GM23338 (cell line): ENCODE results near the gene PIK3AP1. TPM values are rescaled to one million over a fixed set of nuclear protein-coding genes. Genes with fewer than 3 reads are reported as not detected.

Experiments
- ATAC-seq: fragments of 200-7000 bp; cut with Tn5 transposase; 3 replicates; pipeline ENCODE4 v1.9.1; 2020
- DNase-seq: peaks from one replicate; pipeline ENCODE4 v3.0.0-alpha.2; 2015; ENCODE audit warnings: low spot score
- H2AFZ ChIP-seq: fragments of 200-600 bp; sonication (generic); 2 replicates; pipeline ENCODE4 v1.8.0; 2016; ENCODE audit warnings: antibody characterized with exemption, mild to moderate bottlenecking, moderate library complexity
- H3F3A ChIP-seq: fragments of 200-600 bp; sonication (generic); replicated peaks from 2 replicates; pipeline ENCODE4 v1.8.0; 2017; ENCODE audit warnings: antibody characterized with exemption, mixed run types, low read depth
- H3K27ac ChIP-seq: fragments of 200-600 bp; sonication (generic); 2 replicates; pipeline ENCODE4 v1.6.1; 2016; ENCODE audit warnings: low read depth
- H3K27me3 ChIP-seq: fragments of 200-600 bp; sonication (generic); 2 replicates; pipeline ENCODE4 v1.8.0; 2016; ENCODE audit warnings: mild to moderate bottlenecking, mixed run types, moderate library complexity; ENCODE audit not compliant: insufficient read depth
- H3K36me3 ChIP-seq: fragments of 200-600 bp; sonication (generic); 2 replicates; pipeline ENCODE4 v1.8.0; 2016; ENCODE audit warnings: mild to moderate bottlenecking; ENCODE audit not compliant: insufficient read depth
- H3K4me1 ChIP-seq: fragments of 200-600 bp; sonication (generic); 2 replicates; pipeline ENCODE4 v1.8.0; 2016; ENCODE audit warnings: mild to moderate bottlenecking, moderate library complexity; ENCODE audit not compliant: insufficient read depth
- H3K4me2 ChIP-seq: fragments of 200-600 bp; sonication (generic); 2 replicates; pipeline ENCODE4 v1.7.1; 2017; ENCODE audit warnings: mixed run types
- H3K4me3 ChIP-seq: fragments of 200-600 bp; sonication (generic); 2 replicates; pipeline ENCODE4 v1.6.1; 2016; ENCODE audit warnings: mixed run types
- H3K79me2 ChIP-seq: fragments of 200-600 bp; sonication (generic); replicated peaks from 2 replicates; pipeline ENCODE4 v1.8.0; 2017; ENCODE audit warnings: mild to moderate bottlenecking; ENCODE audit not compliant: insufficient read depth
- H3K9me2 ChIP-seq: fragments of 200-600 bp; sonication (generic); 2 replicates; pipeline ENCODE4 v1.8.0; 2017; ENCODE audit not compliant: insufficient read depth
- H4K20me1 ChIP-seq: fragments of 200-600 bp; sonication (generic); replicated peaks from 2 replicates; pipeline ENCODE4 v1.8.0; 2017; ENCODE audit warnings: mild to moderate bottlenecking; ENCODE audit not compliant: insufficient read depth
- H3K27ac Mint-ChIP-seq: 2 replicates; pipeline ENCODE4 v1.8.0; 2020; ENCODE audit warnings: inconsistent platforms, mild to moderate bottlenecking, moderate library complexity, mixed read lengths
- H3K27me3 Mint-ChIP-seq: 3 replicates; pipeline ENCODE4 v1.8.0; 2022; ENCODE audit warnings: low read depth, mild to moderate bottlenecking, moderate library complexity, mixed read lengths, inconsistent platforms; ENCODE audit not compliant: insufficient read depth, poor library complexity
- H3K36me3 Mint-ChIP-seq: 3 replicates; pipeline ENCODE4 v1.8.0; 2021; ENCODE audit warnings: low read depth, mild to moderate bottlenecking, inconsistent platforms, moderate library complexity, mixed read lengths
- H3K4me1 Mint-ChIP-seq: 3 replicates; pipeline ENCODE4 v1.8.0; 2020; ENCODE audit warnings: mild to moderate bottlenecking, inconsistent platforms, mixed read lengths
- H3K4me3 Mint-ChIP-seq: 3 replicates; pipeline ENCODE4 v1.8.0; 2021; ENCODE audit warnings: moderate library complexity, mild to moderate bottlenecking, inconsistent platforms, mixed read lengths
- H3K9me3 Mint-ChIP-seq: 3 replicates; pipeline ENCODE4 v1.8.0; 2020; ENCODE audit warnings: moderate library complexity, mild to moderate bottlenecking, inconsistent platforms, mixed read lengths
- CREB1 ChIP-seq: fragments of 250-450 bp; sonication (Bioruptor Pico); IDR thresholded peaks from 2 replicates; pipeline ENCODE4 v1.5.0; 2020; ENCODE audit warnings: low read depth, mild to moderate bottlenecking, moderate library complexity
- JUNB ChIP-seq: IDR thresholded peaks from one replicate; pipeline ENCODE4 v1.6.1; 2016; ENCODE audit warnings: antibody characterized with exemption; ENCODE audit not compliant: unreplicated experiment
- POLR2AphosphoS5 ChIP-seq: IDR thresholded peaks from 2 replicates; pipeline ENCODE4 v1.6.1; 2016; ENCODE audit warnings: antibody characterized with exemption, low read depth
- STAT1 ChIP-seq: IDR thresholded peaks from one replicate; pipeline ENCODE4 v1.6.1; 2016; ENCODE audit warnings: antibody characterized with exemption; ENCODE audit not compliant: unreplicated experiment
- ZNF331 ChIP-seq: fragments of 250-450 bp; sonication (Bioruptor Pico); IDR thresholded peaks from 2 replicates; pipeline ENCODE4 v1.5.0; 2020; ENCODE audit warnings: low read depth, mild to moderate bottlenecking, moderate library complexity
- polyA plus RNA-seq: library from polyadenylated mRNA; unstranded; fragments of >200 nt; fragmentation: Nextera tagmentation; extraction: Ambion mirVana; gene quantifications from 2 replicates; pipeline ENCODE4 v1.2.1, GENCODE V29; 2016
- total RNA-seq: library from RNA; depleted of rRNA; stranded (reverse); fragments of >200 nt; shearing (Covaris generic); gene quantifications from 2 replicates; pipeline ENCODE4 v1.2.3, GENCODE V29; 2014
- TF ChIP-seq, protein P1 (sequence below): fragments of 250-450 bp; sonication (Bioruptor Pico); IDR thresholded peaks from 2 replicates; pipeline ENCODE4 v1.5.0; 2020; ENCODE audit warnings: mild to moderate bottlenecking, moderate library complexity
- TF ChIP-seq, protein P2 (sequence below): IDR thresholded peaks from 2 replicates; pipeline ENCODE4 v1.6.1; 2016; ENCODE audit warnings: antibody characterized with exemption
- TF ChIP-seq, protein P3 (sequence below): IDR thresholded peaks from one replicate; pipeline ENCODE4 v1.6.1; 2018; ENCODE audit warnings: antibody characterized with exemption; ENCODE audit not compliant: unreplicated experiment
- TF ChIP-seq, protein P4 (sequence below), 2 experiments: fragments of 200-600 bp in 1 of 2; sonication (generic) in 1 of 2; conservative IDR thresholded peaks; 2 replicates each; pipeline versions ENCODE4 v1.5.1 to v1.6.1; 2016 to 2017; ENCODE audit warnings: antibody characterized with exemption in 2 of 2, low read depth in 2 of 2, mild to moderate bottlenecking in 2 of 2, moderate library complexity in 1 of 2

The PIK3AP1 gene
- total and polyA plus RNA-seq, 2 experiments from 2014 or later: 0.65 to 2.3 TPM

DNA sequence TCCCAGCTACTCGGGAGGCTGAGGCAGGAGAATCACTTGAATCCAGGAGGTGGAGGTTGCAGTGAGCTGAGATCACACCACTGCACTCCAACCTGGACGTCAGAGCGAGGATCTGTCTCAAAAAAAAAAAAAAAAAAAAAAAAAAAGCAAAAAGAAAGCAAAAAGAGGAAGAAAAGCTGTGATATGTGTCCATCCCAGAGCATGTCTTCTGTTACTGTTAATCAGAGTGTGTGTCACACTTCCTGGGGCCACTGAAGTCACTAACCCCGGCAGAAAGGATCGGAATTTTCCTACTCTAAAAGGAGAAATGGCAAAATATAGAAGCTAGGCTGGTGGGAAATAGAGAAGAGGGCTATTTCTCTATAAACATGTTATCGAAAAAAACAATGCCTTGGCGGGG lies 11.9 kb downstream of the PIK3AP1 start:
- Histone ChIP-seq H3K36me3 (no peaks in the 10 kb centered on the region), H2AFZ (no peak overlapping the region), H3K9me2 (no peaks in the 10 kb centered on the region), H3F3A (no peaks in the 10 kb centered on the region), H4K20me1 (0 out of 2 replicates have a peak, but pooled peaks cover 3% of the 10 kb centered on the region), H3K27ac (no peak overlapping the region), H3K4me1 (no peaks in the 10 kb centered on the region), H3K27me3 (no peaks in the 10 kb centered on the region), H3K4me2 (no peak overlapping the region), H3K79me2 (no peaks in the 10 kb centered on the region), H3K4me3 (no peak overlapping the region)
- no peak overlapping the region for H3K27ac Mint-ChIP-seq
- H3K4me1 Mint-ChIP-seq: no peaks in the 10 kb centered on the region
- DNase-seq (no peak), ATAC-seq (no peak)
- TF ChIP-seq, protein P1, sequence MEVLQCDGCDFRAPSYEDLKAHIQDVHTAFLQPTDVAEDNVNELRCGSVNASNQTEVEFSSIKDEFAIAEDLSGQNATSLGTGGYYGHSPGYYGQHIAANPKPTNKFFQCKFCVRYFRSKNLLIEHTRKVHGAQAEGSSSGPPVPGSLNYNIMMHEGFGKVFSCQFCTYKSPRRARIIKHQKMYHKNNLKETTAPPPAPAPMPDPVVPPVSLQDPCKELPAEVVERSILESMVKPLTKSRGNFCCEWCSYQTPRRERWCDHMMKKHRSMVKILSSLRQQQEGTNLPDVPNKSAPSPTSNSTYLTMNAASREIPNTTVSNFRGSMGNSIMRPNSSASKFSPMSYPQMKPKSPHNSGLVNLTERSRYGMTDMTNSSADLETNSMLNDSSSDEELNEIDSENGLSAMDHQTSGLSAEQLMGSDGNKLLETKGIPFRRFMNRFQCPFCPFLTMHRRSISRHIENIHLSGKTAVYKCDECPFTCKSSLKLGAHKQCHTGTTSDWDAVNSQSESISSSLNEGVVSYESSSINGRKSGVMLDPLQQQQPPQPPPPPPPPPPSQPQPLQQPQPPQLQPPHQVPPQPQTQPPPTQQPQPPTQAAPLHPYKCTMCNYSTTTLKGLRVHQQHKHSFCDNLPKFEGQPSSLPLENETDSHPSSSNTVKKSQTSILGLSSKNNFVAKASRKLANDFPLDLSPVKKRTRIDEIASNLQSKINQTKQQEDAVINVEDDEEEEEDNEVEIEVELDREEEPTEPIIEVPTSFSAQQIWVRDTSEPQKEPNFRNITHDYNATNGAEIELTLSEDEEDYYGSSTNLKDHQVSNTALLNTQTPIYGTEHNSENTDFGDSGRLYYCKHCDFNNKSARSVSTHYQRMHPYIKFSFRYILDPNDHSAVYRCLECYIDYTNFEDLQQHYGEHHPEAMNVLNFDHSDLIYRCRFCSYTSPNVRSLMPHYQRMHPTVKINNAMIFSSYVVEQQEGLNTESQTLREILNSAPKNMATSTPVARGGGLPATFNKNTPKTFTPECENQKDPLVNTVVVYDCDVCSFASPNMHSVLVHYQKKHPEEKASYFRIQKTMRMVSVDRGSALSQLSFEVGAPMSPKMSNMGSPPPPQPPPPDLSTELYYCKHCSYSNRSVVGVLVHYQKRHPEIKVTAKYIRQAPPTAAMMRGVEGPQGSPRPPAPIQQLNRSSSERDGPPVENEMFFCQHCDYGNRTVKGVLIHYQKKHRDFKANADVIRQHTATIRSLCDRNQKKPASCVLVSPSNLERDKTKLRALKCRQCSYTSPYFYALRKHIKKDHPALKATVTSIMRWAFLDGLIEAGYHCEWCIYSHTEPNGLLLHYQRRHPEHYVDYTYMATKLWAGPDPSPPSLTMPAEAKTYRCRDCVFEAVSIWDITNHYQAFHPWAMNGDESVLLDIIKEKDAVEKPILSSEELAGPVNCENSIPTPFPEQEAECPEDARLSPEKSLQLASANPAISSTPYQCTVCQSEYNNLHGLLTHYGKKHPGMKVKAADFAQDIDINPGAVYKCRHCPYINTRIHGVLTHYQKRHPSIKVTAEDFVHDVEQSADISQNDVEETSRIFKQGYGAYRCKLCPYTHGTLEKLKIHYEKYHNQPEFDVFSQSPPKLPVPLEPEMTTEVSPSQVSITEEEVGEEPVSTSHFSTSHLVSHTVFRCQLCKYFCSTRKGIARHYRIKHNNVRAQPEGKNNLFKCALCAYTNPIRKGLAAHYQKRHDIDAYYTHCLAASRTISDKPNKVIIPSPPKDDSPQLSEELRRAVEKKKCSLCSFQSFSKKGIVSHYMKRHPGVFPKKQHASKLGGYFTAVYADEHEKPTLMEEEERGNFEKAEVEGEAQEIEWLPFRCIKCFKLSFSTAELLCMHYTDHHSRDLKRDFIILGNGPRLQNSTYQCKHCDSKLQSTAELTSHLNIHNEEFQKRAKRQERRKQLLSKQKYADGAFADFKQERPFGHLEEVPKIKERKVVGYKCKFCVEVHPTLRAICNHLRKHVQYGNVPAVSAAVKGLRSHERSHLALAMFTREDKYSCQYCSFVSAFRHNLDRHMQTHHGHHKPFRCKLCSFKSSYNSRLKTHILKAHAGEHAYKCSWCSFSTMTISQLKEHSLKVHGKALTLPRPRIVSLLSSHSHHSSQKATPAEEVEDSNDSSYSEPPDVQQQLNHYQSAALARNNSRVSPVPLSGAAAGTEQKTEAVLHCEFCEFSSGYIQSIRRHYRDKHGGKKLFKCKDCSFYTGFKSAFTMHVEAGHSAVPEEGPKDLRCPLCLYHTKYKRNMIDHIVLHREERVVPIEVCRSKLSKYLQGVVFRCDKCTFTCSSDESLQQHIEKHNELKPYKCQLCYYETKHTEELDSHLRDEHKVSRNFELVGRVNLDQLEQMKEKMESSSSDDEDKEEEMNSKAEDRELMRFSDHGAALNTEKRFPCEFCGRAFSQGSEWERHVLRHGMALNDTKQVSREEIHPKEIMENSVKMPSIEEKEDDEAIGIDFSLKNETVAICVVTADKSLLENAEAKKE: no peak
- no peak for TF ChIP-seq POLR2AphosphoS5
- no peak for TF ChIP-seq CREB1
- no peak for TF ChIP-seq STAT1
- TF ChIP-seq, protein P2, sequence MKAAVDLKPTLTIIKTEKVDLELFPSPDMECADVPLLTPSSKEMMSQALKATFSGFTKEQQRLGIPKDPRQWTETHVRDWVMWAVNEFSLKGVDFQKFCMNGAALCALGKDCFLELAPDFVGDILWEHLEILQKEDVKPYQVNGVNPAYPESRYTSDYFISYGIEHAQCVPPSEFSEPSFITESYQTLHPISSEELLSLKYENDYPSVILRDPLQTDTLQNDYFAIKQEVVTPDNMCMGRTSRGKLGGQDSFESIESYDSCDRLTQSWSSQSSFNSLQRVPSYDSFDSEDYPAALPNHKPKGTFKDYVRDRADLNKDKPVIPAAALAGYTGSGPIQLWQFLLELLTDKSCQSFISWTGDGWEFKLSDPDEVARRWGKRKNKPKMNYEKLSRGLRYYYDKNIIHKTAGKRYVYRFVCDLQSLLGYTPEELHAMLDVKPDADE: no peak
- TF ChIP-seq ZNF331: no peak
- TF ChIP-seq JUNB: no peak
- TF ChIP-seq, protein P3, sequence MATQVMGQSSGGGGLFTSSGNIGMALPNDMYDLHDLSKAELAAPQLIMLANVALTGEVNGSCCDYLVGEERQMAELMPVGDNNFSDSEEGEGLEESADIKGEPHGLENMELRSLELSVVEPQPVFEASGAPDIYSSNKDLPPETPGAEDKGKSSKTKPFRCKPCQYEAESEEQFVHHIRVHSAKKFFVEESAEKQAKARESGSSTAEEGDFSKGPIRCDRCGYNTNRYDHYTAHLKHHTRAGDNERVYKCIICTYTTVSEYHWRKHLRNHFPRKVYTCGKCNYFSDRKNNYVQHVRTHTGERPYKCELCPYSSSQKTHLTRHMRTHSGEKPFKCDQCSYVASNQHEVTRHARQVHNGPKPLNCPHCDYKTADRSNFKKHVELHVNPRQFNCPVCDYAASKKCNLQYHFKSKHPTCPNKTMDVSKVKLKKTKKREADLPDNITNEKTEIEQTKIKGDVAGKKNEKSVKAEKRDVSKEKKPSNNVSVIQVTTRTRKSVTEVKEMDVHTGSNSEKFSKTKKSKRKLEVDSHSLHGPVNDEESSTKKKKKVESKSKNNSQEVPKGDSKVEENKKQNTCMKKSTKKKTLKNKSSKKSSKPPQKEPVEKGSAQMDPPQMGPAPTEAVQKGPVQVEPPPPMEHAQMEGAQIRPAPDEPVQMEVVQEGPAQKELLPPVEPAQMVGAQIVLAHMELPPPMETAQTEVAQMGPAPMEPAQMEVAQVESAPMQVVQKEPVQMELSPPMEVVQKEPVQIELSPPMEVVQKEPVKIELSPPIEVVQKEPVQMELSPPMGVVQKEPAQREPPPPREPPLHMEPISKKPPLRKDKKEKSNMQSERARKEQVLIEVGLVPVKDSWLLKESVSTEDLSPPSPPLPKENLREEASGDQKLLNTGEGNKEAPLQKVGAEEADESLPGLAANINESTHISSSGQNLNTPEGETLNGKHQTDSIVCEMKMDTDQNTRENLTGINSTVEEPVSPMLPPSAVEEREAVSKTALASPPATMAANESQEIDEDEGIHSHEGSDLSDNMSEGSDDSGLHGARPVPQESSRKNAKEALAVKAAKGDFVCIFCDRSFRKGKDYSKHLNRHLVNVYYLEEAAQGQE: no peak
- TF ChIP-seq, protein P4, sequence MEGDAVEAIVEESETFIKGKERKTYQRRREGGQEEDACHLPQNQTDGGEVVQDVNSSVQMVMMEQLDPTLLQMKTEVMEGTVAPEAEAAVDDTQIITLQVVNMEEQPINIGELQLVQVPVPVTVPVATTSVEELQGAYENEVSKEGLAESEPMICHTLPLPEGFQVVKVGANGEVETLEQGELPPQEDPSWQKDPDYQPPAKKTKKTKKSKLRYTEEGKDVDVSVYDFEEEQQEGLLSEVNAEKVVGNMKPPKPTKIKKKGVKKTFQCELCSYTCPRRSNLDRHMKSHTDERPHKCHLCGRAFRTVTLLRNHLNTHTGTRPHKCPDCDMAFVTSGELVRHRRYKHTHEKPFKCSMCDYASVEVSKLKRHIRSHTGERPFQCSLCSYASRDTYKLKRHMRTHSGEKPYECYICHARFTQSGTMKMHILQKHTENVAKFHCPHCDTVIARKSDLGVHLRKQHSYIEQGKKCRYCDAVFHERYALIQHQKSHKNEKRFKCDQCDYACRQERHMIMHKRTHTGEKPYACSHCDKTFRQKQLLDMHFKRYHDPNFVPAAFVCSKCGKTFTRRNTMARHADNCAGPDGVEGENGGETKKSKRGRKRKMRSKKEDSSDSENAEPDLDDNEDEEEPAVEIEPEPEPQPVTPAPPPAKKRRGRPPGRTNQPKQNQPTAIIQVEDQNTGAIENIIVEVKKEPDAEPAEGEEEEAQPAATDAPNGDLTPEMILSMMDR (conservative IDR thresholded peaks at IDR 0.05; ENCODE audit: low read depth in 2 of 2): no peak
- H3K27me3 Mint-ChIP-seq: no peaks in the 10 kb centered on the region
- no peaks in the 10 kb centered on the region for H3K36me3 Mint-ChIP-seq
- no peak overlapping the region for H3K4me3 Mint-ChIP-seq
- no peaks in the 10 kb centered on the region for H3K9me3 Mint-ChIP-seq
